Stimulated activated CD8-positive, alpha-beta memory T cell treated with anti-CD3 and anti-CD28 coated beads, Interleukin-7, amount 100 ng/mL, for 1 hour (primary cell): ENCODE data around the gene FOXG1.

Experiments
- DNase-seq, 2 donors: peaks; one replicate each; pipeline ENCODE4 v3.0.0-alpha.2; 2020; ENCODE audit warnings: low read depth in 2 of 2

The FOXG1 gene

GRCh38 chr14:28776482-28777266, 10.1 kb downstream of the FOXG1 start:
- no peak for DNase-seq

GRCh38 chr14:28777471-28778137, 11.0 kb downstream of the FOXG1 start:
- no peak for DNase-seq

GRCh38 chr14:28778138-28779117, 11.8 kb downstream of the FOXG1 start:
- DNase-seq = no peak

DNA sequence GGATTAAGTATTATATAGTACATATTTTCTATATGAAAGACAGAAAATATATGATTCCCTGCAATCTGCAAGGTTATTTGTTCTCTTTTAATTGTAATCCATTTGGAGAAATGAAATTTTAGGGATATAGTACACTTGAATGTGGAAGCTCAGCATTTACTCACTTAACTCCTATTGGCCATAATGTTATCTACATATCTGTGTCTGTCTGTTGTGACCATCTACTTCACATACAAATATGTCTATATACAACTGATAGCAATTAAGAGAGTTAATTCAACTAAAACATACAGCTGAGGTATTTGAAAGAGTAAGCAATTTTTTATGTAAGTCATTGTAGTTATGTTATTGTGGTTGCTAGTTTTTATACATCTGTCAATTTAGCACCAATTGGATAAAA, 12.9 kb downstream of the FOXG1 start:
- DNase-seq = no peak

GRCh38 chr14:28780843-28781820, 14.5 kb downstream of the FOXG1 start:
- DNase-seq = no peak

DNA sequence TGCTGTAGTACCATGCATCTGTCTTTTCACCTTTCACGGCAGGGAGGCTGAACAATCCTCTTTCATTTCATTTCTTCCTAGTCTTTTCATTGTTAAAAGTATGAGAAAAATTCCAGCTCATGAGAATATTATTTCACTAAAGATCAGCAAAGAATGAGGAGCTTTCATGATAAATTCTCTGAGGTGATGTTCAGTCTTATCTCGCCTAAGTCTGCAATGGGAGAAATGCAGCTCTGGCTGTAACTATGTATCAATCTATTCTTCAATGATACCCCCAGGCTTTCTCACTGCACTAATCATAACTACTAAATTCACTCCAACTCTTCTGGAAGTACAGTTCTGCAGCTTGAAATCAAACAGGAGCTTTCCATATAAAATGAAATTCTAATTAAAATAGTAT, 15.7 kb downstream of the FOXG1 start:
- DNase-seq = no peak

DNA sequence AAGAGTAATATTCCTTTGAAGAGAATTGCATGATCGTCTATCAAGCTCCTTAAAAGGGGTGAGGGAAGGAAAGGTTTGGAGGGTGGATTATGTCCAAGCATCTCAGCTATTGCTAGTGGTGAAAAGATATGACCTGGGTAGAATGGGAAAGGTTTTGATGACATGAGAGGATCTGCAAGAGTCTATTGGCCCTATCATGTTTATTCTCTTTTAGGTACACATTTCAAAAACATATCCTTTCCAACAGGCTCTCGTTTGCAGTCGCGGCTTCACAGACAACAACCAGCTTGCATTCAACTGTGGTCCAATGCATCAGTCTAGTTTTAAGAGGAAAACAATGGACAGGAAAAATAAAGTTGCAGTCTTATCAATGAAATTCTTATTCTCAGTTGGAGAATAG, 17.1 kb downstream of the FOXG1 start:
- DNase-seq = no peak

DNA sequence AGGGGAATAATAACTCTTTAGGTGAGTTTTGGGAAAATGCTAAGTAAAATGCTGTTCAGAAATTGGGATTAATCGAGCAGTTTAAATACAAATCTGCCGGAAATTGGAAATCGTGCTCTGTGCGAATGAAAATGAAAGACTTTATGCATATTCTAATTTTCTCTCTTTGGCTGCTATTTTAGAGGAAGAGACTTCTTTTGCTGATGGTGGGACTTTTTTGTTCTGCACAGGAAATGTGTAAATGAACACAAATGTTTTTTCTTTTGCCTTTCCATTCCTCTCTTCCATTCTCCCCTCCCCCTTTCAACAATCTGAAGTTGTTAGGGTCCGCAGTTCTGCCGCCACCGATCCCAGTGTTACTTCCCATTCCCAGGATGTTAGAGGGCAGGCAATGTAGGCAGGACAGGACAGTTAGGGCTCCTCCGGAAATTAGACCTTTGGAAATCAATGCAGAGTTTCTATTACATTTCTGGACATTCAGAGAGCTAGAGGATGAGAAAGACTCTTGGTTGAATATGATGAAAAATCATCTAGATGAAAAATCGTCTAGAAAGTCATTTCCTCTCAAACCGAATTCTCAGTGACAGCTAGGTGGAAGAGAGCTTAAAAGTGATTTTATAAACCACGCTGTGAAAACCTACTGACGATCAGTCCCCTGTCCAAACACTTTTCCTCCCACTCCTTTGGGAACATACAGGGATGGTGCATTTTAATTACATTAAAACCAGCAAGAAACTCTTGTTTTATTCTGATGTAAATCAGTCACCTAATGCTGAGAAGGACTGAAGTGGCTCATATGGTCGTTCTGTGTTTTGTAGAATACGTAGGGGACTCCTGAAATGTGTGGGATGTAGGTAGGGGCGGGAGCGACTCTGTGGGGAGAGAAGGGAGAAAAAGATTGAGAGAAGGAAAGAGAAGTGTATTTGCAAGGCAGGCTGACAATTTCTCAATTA, 17.8 kb downstream of the FOXG1 start:
- DNase-seq = no peak

DNA sequence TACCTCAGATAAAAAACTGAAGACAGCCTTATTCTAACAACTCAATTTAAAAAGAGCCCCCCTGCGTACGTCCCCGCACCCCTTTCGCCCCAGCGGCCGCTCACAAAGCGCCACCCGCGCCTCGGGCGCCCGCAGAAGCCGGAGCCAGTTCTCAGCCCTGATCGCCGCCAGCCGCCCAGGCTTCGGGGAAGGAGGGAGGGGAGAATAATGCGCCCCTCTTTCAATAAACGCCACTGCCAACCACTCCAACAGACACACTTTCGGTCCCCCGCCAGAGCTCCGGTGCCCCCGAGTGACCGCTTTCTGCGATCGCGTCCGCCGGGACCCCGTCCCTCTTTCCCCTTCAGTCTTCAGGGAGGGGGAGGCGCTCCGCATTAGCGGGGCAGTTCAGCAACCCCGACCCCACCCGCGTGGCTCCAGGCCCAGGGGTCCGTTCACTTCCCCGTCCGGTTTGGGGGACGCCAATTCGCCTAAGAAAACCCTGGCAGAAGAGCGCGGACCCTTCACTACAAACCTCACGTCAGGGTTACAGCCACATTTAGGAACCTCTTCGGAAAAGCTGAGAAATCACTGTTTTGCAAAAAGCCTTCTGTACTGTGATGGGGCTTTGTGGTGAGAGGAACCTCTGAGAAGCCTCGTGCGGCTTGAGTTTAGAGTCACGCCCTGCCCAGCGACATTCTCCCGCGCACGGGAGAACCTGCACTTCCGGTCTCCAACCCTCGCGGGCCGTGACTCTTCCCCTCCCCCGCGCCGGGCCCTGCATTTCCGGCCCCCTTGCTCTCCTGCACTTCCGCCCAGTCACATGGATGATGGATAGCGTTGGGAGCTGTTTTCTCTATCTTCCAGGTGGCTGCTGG, 18.7 kb downstream of the FOXG1 start:
- DNase-seq = no peak

GRCh38 chr14:28807518-28807917, 40.9 kb downstream of the FOXG1 start:
- DNase-seq = no peak

DNA sequence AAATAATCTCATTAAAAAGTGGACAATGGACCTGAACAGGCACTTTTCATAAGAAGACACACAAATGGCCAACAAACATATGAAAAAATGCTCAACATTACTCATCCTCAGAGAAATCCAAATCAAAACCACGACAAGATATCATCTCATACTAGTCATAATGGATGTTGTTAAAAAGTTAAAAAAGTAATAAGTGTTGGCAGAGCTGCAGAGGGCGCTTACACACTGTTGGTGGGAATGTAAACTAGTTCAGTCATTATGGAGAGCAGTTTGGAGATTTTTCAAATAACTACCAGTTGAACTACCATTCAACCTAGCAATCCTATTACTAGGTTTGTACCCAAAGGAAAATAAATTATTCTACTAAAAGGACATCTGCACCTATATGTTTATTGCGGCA, 47.2 kb downstream of the FOXG1 start:
- DNase-seq = no peak
